Iris pigment epithelial cell (primary cell): Measurements from ENCODE around the gene LYSET.
"Not testable (repeated sequence)": the region's sequence is repeated elsewhere in the genome, so short reads cannot be mapped to it uniquely, and the experiment has no call there.

Source experiments
- DNase-seq: peaks from one replicate; pipeline ENCODE4 v3.0.0-alpha.2; 2011; ENCODE audit warnings: low read depth

Gene LYSET

GRCh38 chr14:93184391-93185348 is at the start of gene LYSET, which contains the start of gene MOAP1:
TSS of gene LYSET (plus strand) at chr14:93185317. CDS start at chr14:93185406, 89 bp downstream.
TSS of gene MOAP1 (minus strand) at chr14:93184897. CDS start at chr14:93184242, 655 bp downstream.
- DNase-seq: peak; percentile 81

GRCh38 chr14:93135399-93135798 is 49.7 kb upstream of the LYSET start:
- no peak for DNase-seq

GRCh38 chr14:93136009-93136408 is 49.1 kb upstream of the LYSET start:
- no peak for DNase-seq

GRCh38 chr14:93136508-93136907 is 48.6 kb upstream of the LYSET start:
- DNase-seq: not testable (repeated sequence)

GRCh38 chr14:93137864-93138263 is 47.3 kb upstream of the LYSET start:
- no peak for DNase-seq

- no peak for DNase-seq
These were observed 42.1 kb upstream of the LYSET start for GRCh38 chr14:93142854-93143652.

GRCh38 chr14:93146119-93146518 is 39.0 kb upstream of the LYSET start:
- DNase-seq: no peak

- DNase-seq: no peak
These were observed 36.1 kb upstream of the LYSET start for GRCh38 chr14:93148979-93149378.

GRCh38 chr14:93150227-93151208 is 34.6 kb upstream of the LYSET start:
- peak; percentile 12 for DNase-seq

- DNase-seq: peak; percentile 13
These were observed 32.0 kb upstream of the LYSET start for GRCh38 chr14:93153121-93153520.

GRCh38 chr14:93155667-93156066 is 29.4 kb upstream of the LYSET start:
- DNase-seq: peak; percentile 40

GRCh38 chr14:93156693-93157369 is 28.3 kb upstream of the LYSET start:
- no peak for DNase-seq

- not testable (repeated sequence) for DNase-seq
These were observed 26.8 kb upstream of the LYSET start for GRCh38 chr14:93158349-93158748.

- DNase-seq: not testable (repeated sequence)
These were observed 25.3 kb upstream of the LYSET start for GRCh38 chr14:93159625-93160352.

GRCh38 chr14:93160353-93160801 is 24.7 kb upstream of the LYSET start:
- peak; percentile 29 for DNase-seq

- no peak for DNase-seq
These were observed 23.6 kb upstream of the LYSET start for GRCh38 chr14:93161411-93161940.

GRCh38 chr14:93163564-93163963 is 21.6 kb upstream of the LYSET start:
- DNase-seq: no peak

GRCh38 chr14:93165271-93166265 is 19.5 kb upstream of the LYSET start:
- DNase-seq: not testable (repeated sequence)
